Epithelial cell of prostate (primary cell): ENCODE results near the gene KANK3.
"Not testable (repeated sequence)": the region's sequence is repeated elsewhere in the genome, so short reads cannot be mapped to it uniquely, and the experiment has no call there.

ENCODE experiments used
- DNase-seq: peaks from one replicate; pipeline ENCODE4 v3.0.0-alpha.2; 2011; ENCODE audit warnings: low read depth, low spot score
- H3K27ac ChIP-seq: fragments of 450-650 bp; 2 replicates; pipeline ENCODE4 v1.5.1; 2017; ENCODE audit warnings: mild to moderate bottlenecking

Gene KANK3

DNA sequence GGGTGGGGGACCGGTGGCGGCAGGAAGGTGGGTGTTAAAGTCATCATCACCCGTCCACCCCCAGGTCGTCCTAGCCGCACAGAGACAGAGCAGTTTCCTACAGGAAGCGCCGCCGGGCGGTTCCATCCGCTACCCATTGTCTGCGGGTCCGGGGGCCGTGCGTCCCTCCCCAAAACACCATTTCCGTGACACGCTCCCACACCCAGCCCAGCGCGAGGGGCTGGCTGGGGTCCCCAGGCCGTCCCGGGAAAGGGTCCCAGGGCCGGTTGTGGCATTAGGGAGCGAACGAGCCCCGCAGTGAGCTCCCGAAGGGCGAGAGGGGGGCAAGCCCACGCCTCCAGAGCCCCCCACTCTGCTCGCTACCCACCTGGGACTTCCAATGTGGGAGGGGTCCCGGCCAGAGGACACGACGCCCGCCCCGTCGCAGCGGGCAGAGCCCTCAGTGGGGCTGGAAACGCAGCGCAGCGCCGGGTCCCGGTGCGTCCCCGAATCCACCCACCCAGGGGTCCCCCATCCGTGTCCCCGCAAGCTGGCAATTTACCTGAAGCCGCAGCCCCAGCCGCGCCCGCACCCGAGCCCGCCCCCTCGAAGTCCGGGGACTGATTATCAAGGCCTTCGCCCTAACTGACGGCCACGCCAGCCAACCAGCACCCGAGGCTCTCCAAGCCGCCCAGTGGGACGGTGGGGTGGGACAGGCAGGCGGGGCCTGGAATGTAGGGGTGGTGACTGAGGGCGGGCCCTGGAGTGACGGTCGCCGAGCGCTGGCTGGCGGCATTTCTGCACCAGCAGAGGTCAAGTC lies at the start of gene KANK3:
Gene KANK3 (minus strand): TSS at position 579 of the 799 bp plus-strand sequence. CDS start 5,434 bp downstream, outside the sequence.
- H3K27ac ChIP-seq = no peak within 1 kb of the TSS
- DNase-seq = peak; percentile 78

DNA sequence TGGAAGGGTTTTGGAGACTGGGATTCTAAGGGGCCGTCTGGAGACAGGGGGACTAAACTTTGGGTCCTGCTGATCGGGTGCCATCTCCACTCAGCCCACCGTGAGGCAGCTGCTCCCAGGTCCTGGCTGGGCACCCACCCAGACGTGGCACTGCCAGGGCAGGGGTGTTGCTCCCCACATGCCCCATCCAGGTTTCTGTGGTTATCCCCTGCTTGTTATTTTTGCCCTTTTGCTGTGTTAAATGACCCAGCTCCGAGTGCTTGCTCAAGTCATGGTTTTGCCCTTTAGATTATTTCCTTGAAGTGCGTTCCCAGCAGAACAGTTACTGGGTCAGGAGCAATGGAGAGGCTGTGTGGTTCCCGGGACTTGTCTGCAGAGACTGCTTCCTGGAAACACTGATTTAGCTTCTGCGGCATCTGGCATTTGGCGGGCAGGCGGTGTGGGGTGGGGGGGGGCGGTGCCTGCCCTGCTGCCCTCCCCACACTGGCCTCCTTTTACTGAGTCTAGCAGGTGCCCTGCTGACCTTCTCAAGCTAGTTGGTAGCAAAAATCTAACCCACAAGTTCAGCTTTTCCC lies 49.0 kb upstream of the KANK3 start:
- H3K27ac ChIP-seq = no peak overlapping the region
- no peak for DNase-seq

DNA sequence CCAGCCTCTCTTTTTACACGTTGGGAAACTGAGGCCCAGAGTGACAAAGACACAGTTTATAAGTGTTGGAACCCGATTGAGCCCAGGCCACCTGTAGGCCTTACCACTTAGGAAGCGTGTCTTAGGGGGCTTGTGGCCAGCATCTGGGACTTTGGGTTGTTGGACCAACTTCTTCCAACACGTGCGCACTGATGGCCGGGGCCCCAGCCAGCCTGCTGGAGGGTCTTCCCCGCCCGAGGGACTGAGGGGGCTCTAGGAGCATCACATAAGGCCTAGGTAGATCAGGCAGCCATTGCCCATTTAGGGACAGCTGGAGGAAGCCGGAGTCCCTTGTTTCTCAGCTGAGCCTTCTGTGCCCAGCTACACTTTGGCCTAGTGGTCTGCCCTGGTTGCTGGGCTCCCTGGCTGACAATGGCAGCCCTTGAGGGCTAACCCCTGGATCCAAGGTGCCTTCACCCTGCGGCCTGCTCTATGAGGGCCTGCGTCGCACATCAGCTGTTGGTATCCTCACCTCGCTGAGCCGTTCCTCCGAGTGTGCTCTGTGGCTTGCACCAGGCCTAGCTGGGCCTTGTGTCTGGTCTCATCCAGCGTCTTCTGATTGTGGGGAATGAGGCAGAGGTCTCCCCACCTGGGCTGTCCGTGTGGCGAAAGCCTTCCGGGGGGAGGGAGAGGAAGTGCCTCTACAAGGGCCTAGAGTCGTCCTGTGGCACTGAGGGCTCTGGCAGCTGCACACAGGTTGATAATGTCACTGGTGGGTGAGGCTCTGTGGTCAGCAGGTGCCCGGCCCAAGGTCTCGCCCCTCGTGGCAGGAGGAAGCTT lies 48.3 kb upstream of the KANK3 start:
- no peak overlapping the region for H3K27ac ChIP-seq

DNA sequence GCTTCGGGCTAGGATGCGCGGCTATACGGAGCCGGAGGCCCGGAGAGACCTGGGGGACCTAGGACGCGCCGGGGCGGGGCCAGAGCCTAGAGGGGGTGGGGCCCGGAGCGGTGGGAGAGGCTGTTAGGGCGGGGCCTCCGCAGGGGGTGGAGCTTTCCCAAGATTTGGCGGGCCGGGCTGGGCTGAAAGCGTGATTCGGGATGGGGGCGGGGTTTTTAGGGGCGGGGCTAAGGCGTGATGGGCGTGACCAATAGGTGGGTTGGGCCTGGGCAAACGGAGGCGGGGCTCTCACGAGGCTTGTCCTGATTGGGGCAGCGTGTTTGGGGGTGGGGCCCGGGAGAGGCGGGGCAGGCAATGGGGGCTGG lies 47.5 kb upstream of the KANK3 start:
- DNase-seq = peak; percentile 45
- peak overlapping the region; percentile 96 for H3K27ac ChIP-seq

More for the DNA sequence above, 48.3 kb upstream of the KANK3 start:
- DNase-seq = no peak

DNA sequence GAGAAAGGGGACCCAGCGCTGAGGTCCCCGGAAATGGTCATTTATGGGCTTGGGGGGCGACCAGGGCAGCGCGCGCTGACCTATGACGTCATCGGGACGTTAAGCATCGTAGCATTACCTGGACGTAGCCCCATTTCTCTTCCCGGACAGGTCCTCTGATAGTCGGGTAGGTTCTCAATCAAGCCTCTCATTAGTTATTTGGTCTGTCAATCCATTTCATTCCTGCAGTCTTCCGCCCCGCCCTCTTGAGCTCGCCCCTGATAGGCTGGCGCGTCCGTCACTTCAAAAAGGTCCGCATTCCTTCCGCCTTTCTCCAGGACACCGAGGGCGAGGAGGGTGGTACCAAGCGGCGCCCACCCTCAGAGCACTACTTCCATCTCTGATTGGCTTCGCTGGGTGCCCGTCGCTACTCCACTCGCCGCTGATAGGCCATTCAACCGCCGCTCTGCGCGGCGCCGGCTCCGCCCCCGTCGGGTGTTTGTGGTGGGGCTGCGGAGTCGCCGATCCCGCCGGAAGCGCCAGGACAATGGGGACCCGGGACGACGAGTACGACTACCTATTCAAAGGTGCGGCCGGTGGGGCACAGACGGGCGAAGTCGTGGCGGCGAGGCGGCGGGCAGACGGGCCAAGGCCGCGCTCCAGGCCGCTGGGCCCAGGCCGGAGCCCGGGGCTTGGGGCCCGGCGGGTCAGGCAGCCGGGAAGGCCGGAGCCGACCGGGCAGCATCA lies 47.0 kb upstream of the KANK3 start, which contains the start of gene RAB11B:
Gene RAB11B (plus strand): TSS at position 470 of the 726 bp plus-strand sequence. CDS start 57 bp downstream, at position 527.
- peak within 1 kb of the TSS; percentile 96 for H3K27ac ChIP-seq
- DNase-seq = peak; percentile 100

DNA sequence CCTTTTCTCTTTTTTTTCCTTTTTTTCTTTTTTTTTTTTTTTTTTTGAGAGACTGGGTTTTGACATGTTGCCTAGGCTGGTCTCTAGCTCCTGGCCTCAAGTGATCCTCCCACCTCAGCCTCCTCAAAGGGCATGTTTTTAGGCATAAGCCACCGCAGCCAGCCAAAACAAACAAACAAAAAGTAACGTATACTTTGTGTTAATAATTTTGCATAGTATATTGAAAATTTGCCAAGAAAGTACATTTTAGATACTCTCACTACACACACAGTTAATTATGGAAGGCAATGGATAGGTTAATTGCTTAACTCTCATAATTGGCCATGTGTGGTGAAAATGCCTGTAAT lies 45.5 kb upstream of the KANK3 start:
- no peak for DNase-seq
- no peak overlapping the region for H3K27ac ChIP-seq

DNA sequence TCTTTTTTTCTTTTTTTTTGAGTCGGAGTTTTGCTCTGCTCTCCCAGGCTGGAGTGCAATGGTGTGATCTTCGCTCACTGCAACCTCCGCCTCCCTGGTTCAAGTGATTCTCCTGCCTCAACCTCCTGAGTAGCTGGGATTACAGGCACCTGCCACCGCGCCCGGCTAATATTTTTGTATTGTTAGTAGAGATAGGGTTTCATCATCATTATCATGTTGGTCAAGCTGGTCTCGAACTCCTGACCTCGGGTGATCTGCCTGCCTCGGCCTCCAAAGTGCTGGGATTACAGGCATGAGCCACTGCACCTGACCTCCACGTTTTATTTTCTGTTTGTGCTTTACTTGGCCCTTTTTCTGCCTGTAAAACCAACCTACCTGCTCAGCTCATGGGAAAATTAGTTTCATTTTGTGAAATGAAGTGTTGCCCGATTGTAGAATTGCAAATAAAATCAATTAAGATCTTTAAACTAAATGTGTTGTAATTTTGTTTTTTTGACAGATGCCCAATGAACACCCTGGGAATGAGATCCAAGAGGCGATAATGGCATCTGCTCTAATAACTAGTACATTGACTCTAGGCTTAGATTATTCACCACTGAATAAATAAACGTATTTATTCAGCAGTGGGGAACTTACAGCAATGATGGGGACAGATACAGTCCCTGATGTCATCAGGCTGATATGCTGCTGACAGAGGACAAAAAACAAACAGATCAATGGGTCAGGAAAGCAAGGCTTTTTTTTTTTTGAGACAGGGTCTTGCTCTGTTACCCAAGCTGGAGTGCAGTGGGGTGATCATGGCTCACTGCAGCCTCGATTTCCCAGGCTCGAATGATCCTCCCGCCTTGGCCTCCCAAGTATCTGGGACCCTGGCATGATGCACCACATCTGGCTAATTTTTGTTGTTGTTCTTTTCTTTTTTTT lies 44.9 kb upstream of the KANK3 start:
- DNase-seq = no peak
- no peak overlapping the region for H3K27ac ChIP-seq

DNA sequence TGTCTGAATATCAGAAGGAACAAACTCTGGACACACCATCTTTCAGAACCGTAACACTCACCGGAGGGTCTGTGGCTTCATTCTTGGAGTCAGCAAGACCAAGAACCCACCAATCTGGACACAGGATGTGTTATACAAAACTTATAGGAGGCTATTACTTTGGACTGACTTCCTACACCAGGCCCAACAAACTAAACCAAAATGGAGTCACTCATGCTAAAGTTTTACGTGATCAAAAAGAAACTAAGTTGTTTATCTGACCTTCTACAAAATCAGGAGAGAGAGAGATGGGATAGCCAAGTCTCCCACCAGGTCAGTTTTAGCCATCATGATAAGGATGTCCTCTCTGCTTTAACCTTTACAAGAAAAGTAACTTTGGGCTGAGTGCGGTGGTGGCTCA lies 43.9 kb upstream of the KANK3 start:
- no peak for DNase-seq

DNA sequence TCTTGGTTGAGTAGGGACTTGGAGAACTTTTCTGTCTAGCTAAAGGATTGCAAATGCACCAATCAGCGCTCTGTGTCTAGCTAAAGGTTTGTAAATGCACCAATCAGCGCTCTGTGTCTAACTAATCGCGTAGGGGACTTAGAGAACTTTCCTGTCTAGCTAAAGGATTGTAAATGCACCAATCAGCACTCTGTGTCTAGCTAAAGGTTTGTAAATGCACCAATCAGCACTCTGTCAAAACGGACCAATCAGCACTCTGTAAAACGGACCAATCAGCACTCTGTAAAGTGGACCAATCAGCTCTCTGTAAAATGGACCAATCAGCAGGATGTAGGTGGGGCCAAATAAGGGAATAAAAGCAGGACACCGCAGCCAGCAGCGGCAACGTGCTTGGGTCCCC lies 43.4 kb upstream of the KANK3 start:
- H3K27ac ChIP-seq = peak overlapping the region; percentile 44
- not testable (repeated sequence) for DNase-seq

More for the DNA sequence above, 43.9 kb upstream of the KANK3 start:
- no peak overlapping the region for H3K27ac ChIP-seq

DNA sequence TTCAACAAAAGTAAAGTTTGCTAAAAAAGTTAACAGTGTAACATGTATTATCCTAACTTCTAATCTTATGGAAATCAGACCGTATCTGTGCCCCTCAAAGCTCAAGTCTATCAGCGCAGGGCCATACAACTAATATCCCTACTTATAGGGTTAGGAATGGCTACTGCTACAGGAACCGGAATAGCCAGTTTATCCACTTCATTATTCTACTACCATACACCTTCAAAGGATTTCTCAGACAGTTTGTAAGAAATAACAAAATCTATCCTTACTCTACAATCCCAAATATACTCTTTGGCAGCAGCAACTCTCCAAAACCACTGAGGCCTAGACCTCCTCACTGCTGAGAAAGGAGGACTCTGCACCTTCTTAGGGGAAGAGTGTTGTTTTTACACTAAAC lies 42.5 kb upstream of the KANK3 start:
- not testable (repeated sequence) for DNase-seq
- H3K27ac ChIP-seq = peak overlapping the region; percentile 44

DNA sequence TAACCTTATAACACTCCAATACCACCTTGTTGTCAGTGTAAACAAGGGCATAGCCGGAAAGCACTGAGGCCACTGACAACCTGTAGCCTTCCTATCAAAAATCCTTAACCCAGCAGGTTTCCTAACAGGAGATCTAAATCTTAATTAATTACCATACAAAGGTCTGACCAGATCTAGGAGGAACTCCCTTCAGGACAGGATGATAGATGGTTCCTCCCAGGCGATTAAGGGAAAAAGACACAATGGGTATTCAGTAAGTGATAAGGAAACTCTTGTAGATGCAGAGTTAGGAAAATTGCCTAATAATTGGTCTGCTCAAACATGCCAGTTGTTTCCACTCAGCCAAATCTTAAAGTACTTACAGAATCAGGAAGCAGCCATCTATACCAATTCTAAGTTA lies 42.0 kb upstream of the KANK3 start:
- not testable (repeated sequence) for DNase-seq
- peak overlapping the region; percentile 44 for H3K27ac ChIP-seq

DNA sequence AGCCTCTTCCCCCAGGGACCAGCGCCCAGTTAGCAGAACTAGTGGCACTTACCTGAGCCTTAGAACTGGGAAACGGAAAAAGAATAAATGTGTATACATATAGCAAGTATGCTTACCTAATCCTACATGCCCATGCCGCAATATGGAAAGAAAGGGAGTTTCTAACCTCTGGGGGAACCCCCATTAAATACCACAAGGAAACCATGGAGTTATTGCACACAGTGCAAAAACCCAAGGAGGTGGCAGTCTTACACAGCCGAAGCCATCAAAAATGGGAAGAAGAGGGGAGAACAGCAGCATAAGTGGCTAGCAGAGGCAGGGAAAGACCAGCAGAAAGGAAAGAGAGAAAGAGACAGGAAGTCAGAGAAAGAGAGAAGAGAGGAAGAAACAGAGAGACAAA lies 41.5 kb upstream of the KANK3 start:
- not testable (repeated sequence) for H3K27ac ChIP-seq, DNase-seq

DNA sequence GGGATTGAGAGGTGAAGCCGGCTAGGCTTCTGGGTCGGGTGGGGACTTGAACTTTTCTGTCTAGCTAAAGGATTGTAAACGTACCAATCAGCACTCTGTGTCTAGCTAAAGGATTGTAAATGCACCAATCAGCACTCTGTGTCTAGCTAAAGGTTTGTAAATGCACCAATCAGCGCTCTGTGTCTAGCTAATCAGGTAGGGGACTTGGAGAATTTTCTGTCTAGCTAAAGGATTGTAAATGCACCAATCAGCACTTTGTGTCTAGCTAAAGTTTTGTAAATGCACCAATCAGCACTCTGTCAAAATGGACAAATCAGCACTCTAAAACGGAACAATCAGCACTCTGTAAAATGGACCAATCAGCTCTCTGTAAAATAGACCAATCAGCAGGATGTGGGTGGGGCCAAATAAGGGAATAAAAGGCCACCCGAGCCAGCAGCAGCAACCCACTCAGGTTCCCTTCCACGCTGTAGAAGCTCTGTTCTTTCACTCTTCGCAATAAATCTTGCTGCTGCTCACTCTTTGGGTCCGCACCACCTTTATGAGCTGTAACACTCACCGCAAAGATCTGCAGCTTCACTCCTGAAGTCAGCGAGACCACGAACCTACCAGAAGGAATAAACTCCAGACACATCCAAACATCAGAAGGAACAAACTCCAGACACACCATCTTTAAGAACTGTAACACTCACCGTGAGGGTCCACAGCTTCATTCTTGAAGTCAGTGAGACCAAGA lies 36.3 kb upstream of the KANK3 start:
- not testable (repeated sequence) for H3K27ac ChIP-seq, DNase-seq

DNA sequence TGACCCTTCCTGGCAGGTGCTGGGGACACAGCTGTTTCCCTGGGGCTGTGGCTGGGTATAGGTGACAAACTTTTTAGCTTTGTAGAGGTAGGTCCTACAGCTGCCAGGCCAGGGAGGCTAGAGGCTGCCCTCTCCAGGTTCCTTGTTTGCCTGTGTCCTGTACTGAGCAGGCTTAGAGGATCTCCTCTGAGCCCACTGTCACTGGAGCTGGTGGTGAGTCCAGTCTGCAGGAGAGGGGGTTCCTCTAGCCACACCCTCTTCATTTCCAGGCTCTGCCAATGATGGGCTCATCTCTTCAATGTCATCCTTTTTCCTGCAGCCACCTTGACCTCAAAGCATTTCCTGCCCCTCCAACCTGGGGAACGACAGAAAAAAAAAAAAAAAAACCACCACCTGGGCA lies 34.5 kb upstream of the KANK3 start:
- H3K27ac ChIP-seq = no peak overlapping the region
- DNase-seq = no peak

DNA sequence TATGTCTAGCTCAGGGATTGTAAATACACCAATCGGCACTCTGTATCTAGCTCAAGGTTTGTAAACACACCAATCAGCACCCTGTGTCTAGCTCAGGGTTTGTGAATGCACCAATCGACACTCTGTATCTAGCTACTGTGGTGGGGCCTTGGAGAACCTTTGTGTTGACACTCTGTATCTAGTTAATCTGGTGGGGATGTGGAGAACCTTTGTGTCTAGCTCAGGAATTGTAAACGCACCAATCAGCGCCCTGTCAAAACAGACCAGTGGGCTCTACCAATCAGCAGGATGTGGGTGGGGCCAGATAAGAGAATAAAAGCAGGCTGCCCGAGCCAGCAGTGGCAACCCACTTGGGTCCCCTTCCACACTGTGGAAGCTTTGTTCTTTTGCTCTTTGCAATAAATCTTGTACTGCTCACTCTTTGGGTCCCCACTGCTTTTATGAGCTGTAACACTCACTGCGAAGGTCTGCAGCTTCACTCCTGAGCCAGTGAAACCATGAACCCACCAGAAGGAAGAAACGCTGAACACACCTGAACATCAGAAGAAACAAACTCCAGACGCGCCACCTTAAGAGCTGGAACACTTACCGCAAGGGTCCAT lies 33.4 kb upstream of the KANK3 start:
- not testable (repeated sequence) for DNase-seq, H3K27ac ChIP-seq

DNA sequence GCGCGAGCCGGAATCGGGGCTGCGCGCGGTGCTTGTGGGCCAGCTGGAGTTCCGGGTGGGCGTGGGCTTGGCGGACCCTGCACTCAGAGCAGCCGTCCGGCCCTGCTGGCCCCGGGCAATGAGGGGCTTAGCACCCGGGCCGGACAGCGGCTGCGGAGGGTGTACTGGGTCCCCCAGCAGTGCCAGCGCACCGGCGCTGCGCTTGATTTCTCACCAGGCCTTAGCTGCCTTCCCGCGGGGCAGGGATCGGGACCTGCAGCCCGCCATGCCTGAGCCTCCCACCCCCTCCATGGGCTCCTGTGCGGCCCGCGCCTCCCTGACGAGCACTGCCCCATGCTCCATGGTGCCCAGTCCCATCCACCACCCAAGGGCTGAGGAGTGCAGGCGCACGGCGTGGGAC lies 32.7 kb upstream of the KANK3 start:
- not testable (repeated sequence) for H3K27ac ChIP-seq, DNase-seq

DNA sequence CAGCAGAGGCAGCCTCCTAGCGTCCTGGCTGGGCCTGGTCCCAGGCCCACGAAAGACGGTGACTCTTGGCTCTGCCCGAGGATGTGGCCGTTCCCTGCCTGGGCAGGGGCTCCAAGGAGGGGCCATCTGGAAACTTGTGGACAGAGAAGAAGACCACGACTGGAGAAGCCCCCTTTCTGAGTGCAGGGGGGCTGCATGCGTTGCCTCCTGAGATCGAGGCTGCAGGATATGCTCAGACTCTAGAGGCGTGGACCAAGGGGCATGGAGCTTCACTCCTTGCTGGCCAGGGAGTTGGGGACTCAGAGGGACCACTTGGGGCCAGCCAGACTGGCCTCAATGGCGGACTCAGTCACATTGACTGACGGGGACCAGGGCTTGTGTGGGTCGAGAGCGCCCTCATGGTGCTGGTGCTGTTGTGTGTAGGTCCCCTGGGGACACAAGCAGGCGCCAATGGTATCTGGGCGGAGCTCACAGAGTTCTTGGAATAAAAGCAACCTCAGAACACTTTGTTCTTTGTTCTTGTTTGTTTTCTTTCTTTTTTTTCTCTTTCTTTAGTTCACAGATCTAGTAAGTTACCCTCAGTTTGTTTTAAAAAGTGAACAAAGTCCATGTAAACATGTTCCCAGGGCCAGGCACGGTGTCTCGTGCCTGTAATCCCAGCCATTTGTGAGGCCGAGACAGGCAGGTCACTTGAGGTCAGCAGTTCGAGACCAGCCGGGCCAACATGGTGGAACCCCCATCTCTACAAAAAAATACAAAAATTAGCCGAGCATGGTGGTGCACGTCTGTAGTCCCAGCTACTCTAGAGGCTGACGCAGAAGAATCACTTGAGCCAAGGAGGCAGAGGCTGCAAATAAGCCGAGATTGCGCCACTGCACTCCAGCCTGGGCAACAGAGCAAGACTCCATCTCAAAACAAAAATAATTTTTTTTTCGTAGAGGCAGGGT lies 31.1 kb upstream of the KANK3 start:
- no peak for DNase-seq

More for the DNA sequence above, 31.1 kb upstream of the KANK3 start:
- no peak overlapping the region for H3K27ac ChIP-seq
